LNCaP clone FGC (cell line): ENCODE data around the gene PDCL3.

Experiments
- DNase-seq: peaks from one replicate; pipeline ENCODE4 v3.0.0-alpha.2; 2011; ENCODE audit warnings: low read depth
- H3K4me3 ChIP-seq: 2 replicates; pipeline ENCODE4 v1.5.1; 2011; ENCODE audit warnings: mild to moderate bottlenecking, low read depth, low read length, control low read depth
- TF ChIP-seq, protein P1 (sequence below): IDR thresholded peaks from 2 replicates; pipeline ENCODE4 v1.5.1; 2012; ENCODE audit warnings: mild to moderate bottlenecking; ENCODE audit not compliant: control insufficient read depth, insufficient read depth; ENCODE audit errors: extremely low read depth

PDCL3 gene

DNA sequence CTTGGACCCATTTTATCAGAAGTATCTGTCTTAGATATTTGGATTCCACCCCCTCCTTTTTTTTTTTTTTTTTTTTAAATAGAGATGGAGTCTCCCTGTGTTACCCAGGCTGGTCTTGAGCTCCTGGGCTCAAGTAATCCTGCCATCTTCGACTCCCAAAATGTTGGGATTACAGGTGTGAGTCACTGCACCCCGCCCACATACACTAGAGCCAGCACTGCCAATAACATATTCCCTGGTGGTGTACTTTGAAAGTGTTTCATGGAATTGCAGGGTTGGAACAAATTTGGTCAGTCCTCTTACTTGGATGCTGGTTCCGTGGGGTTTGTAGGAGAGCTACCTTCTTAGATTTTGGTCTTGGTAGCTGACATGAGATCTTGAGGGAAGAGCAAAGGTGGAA is 15.0 kb downstream of the PDCL3 start:
- H3K4me3 ChIP-seq = no peak overlapping the region
- TF ChIP-seq, protein P1, sequence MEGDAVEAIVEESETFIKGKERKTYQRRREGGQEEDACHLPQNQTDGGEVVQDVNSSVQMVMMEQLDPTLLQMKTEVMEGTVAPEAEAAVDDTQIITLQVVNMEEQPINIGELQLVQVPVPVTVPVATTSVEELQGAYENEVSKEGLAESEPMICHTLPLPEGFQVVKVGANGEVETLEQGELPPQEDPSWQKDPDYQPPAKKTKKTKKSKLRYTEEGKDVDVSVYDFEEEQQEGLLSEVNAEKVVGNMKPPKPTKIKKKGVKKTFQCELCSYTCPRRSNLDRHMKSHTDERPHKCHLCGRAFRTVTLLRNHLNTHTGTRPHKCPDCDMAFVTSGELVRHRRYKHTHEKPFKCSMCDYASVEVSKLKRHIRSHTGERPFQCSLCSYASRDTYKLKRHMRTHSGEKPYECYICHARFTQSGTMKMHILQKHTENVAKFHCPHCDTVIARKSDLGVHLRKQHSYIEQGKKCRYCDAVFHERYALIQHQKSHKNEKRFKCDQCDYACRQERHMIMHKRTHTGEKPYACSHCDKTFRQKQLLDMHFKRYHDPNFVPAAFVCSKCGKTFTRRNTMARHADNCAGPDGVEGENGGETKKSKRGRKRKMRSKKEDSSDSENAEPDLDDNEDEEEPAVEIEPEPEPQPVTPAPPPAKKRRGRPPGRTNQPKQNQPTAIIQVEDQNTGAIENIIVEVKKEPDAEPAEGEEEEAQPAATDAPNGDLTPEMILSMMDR = no peak
- no peak for DNase-seq

GRCh38 chr2:100580367-100581276 is 17.8 kb downstream of the PDCL3 start:
- no peak overlapping the region for H3K4me3 ChIP-seq
- DNase-seq = no peak
- TF ChIP-seq, protein P1 = no peak

DNA sequence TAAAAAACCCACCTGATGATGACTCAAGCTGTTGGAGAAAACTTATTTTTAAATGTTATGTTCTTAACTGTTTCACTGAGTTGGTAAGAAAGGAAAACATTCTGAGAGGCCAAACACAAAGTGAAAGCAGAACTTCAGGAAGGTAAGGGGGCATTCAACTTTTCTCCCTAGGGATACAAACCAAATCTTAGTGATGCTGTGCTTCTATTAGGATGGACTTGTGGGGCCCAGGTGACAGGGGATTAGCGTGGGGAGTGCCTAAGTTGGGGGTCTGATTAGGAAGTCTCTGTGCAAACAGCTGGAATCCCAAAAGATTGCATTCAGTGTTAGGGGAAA is 18.5 kb downstream of the PDCL3 start:
- no peak overlapping the region for H3K4me3 ChIP-seq

DNA sequence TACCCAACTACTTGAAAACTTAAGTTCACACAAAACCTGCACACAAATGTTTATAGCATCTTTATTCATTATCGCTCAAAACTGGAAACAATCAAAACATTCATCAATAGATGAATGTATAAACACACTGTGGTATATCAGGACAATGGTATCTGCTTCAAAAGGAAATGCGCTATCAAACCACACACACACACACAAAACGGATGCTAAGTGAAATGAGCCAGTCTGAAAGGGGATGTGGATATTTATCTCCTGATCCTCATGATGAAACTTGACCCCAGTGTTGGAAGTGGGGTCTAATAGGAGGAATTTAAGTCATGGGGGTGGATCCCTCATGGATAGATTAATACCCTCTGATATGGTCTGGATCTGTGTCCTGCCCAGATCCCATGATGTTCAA is 22.0 kb downstream of the PDCL3 start:
- TF ChIP-seq, protein P1 = no peak
- no peak for DNase-seq
- no peak overlapping the region for H3K4me3 ChIP-seq

More for the DNA sequence above, 18.5 kb downstream of the PDCL3 start:
- no peak for DNase-seq
- TF ChIP-seq, protein P1 = no peak

DNA sequence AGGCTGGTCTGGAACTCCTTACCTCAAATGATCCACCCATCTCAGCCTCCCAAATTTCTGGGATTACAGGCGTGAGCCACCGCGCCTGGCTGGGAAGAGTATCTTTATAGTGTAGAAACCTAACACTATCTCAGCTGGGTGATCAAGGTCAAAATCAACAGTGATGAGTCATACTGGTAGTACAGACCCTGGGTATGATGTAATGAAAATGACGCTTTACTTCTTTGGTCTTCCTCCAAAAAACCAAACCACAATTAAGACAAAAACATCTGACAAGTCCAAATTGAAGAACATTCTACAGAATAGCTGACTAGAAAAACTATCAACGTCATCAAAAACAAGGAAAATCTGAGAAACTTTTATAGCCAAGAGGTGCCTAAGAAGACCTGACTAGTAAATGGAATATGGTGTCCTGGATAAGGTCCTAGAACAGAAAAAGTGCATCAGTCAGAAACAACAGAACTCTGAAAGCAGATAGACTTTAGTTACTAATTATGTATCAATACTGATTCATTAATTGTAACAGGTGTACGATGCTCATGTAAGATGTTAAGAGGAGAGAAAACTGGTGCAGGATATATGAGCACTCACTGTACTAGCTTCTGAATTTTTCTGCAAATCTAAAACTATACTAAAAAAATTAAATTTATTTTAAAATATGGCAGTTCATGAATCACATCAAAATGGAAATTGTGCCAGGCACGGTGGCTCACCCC is 25.4 kb downstream of the PDCL3 start:
- TF ChIP-seq, protein P1 = no peak
- no peak overlapping the region for H3K4me3 ChIP-seq
- no peak for DNase-seq

DNA sequence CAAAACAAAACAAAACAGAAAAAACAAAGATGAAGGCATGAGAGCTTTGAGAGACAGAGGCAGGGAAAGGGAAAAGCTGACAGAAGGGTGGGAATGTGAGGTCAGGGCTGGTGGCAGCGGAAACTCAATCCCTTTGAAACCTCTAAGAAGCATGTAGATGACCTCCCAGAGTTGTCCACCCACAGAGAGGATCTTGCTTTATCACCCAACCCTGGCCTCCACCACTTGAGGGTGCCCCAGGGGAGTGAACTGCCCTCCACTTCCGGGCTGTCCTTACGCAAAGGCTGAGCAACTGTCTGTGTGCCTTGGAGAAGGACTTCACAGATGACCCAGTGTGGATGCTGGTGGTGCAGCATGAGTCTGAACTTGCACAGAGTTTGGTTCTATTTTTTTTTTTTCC is 26.7 kb downstream of the PDCL3 start:
- TF ChIP-seq, protein P1 = no peak
- no peak overlapping the region for H3K4me3 ChIP-seq
- no peak for DNase-seq

DNA sequence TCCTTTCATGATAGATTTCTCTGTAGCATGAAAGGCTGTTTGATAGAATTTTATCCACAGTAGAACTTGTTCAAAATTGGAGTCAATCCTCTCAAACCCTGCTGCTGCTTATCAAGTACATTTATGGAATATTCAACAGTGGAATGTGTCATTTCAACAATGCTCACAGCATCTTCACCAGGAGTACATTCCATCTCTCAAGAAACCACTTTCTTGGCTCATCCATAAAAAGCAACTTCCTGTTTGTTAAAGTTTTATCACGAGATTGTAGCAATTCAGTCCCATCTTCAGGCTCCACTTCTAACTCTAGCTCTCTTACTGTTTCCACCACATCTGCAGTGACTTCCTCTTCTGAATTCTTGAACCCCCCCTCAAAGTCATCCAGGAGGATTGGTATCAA is 29.4 kb downstream of the PDCL3 start:
- no peak for DNase-seq
- H3K4me3 ChIP-seq = no peak overlapping the region
- TF ChIP-seq, protein P1 = no peak
